GM12892 (cell line): ENCODE results near the gene LRMDA.

Experiments
- POLR2A ChIP-seq: IDR thresholded peaks from 2 replicates; pipeline ENCODE4 v1.6.1; 2011; ENCODE audit warnings: low read depth, low read length, control low read depth
- POLR2AphosphoS5 ChIP-seq: IDR thresholded peaks from 2 replicates; pipeline ENCODE4 v1.6.1; 2011; ENCODE audit warnings: low read depth, low read length, control low read depth
- TAF1 ChIP-seq: IDR thresholded peaks from 2 replicates; pipeline ENCODE4 v1.6.1; 2011; ENCODE audit warnings: low read depth, mild to moderate bottlenecking, control low read depth, low read length, borderline replicate concordance

- no peak for TF ChIP-seq POLR2A
- TF ChIP-seq TAF1: no peak
- no peak for TF ChIP-seq POLR2AphosphoS5
Observed at GRCh38 chr10:75405598-75406461, 25.6 kb upstream of the LRMDA start.
